ENCODE data around the gene ANOS1.

ANOS1 gene

GRCh38 chrX:8720136-8720535 is 11.8 kb downstream of the ANOS1 start:
- DNase-seq (ENCODE audit: low read depth) = no peak
- H3K4me3 ChIP-seq (ENCODE audit: low read length) = no peak overlapping the region
- no peak for TF ChIP-seq CTCF (IDR thresholded peaks at IDR 0.05; ENCODE audit: insufficient read depth, low read depth, low read length, missing control alignments)

- TF ChIP-seq CTCF (IDR thresholded peaks at IDR 0.05; ENCODE audit: insufficient read depth, low read depth, low read length, missing control alignments) = no peak
- DNase-seq (ENCODE audit: low read depth) = no peak
- H3K4me3 ChIP-seq (ENCODE audit: low read length) = no peak overlapping the region
Measured at GRCh38 chrX:8717354-8717753, 14.6 kb downstream of the ANOS1 start.

GRCh38 chrX:8714164-8714563 is 17.8 kb downstream of the ANOS1 start:
- no peak for TF ChIP-seq CTCF (IDR thresholded peaks at IDR 0.05; ENCODE audit: insufficient read depth, low read depth, low read length, missing control alignments)
- H3K4me3 ChIP-seq (ENCODE audit: low read length) = no peak overlapping the region
- DNase-seq (ENCODE audit: low read depth) = no peak

GRCh38 chrX:8711401-8711800 is 20.5 kb downstream of the ANOS1 start:
- DNase-seq (ENCODE audit: low read depth) = no peak
- TF ChIP-seq CTCF (IDR thresholded peaks at IDR 0.05; ENCODE audit: insufficient read depth, low read depth, low read length, missing control alignments) = no peak
- H3K4me3 ChIP-seq (ENCODE audit: low read length) = no peak overlapping the region

GRCh38 chrX:8704184-8704583 is 27.8 kb downstream of the ANOS1 start:
- no peak for TF ChIP-seq CTCF (IDR thresholded peaks at IDR 0.05; ENCODE audit: insufficient read depth, low read depth, low read length, missing control alignments)
- no peak overlapping the region for H3K4me3 ChIP-seq (ENCODE audit: low read length)
- no peak for DNase-seq (ENCODE audit: low read depth)

GRCh38 chrX:8692871-8693270 is 39.1 kb downstream of the ANOS1 start:
- no peak overlapping the region for H3K4me3 ChIP-seq (ENCODE audit: low read length)
- no peak for TF ChIP-seq CTCF (IDR thresholded peaks at IDR 0.05; ENCODE audit: insufficient read depth, low read depth, low read length, missing control alignments)
- DNase-seq (ENCODE audit: low read depth) = no peak

GRCh38 chrX:8689473-8689872 is 42.5 kb downstream of the ANOS1 start:
- H3K4me3 ChIP-seq (ENCODE audit: low read length) = no peak overlapping the region
- TF ChIP-seq CTCF (IDR thresholded peaks at IDR 0.05; ENCODE audit: insufficient read depth, low read depth, low read length, missing control alignments) = no peak
- no peak for DNase-seq (ENCODE audit: low read depth)
